IMR-90 (cell line): ENCODE measurements around the gene SLC25A17.
"Not testable (repeated sequence)": the region's sequence is repeated elsewhere in the genome, so short reads cannot be mapped to it uniquely, and the experiment has no call there.

Experiments used
- CEBPB ChIP-seq: IDR thresholded peaks from 2 replicates; pipeline ENCODE4 v1.6.1; 2012; ENCODE audit warnings: low read depth, low read length, improper control_type of control experiment
- MAZ ChIP-seq: IDR thresholded peaks from 2 replicates; pipeline ENCODE4 v1.6.1; 2012; ENCODE audit warnings: low read depth, mild to moderate bottlenecking, low read length, improper control_type of control experiment, moderate library complexity, borderline replicate concordance
- MXI1 ChIP-seq: IDR thresholded peaks from 2 replicates; pipeline ENCODE4 v1.6.1; 2012; ENCODE audit warnings: low read depth, mild to moderate bottlenecking, low read length, moderate library complexity, borderline replicate concordance
- POLR2A ChIP-seq: IDR thresholded peaks from 2 replicates; pipeline ENCODE4 v1.6.1; 2012; ENCODE audit warnings: mild to moderate bottlenecking, low read depth, low read length
- RAD21 ChIP-seq: IDR thresholded peaks from 2 replicates; pipeline ENCODE4 v1.6.1; 2012; ENCODE audit warnings: low read length, improper control_type of control experiment
- RFX5 ChIP-seq: IDR thresholded peaks from 2 replicates; pipeline ENCODE4 v1.8.0; 2012; ENCODE audit warnings: low read depth, mild to moderate bottlenecking, low read length, moderate library complexity
- SMC3 ChIP-seq: fragments of 150-350 bp; IDR thresholded peaks from 2 replicates; pipeline ENCODE4 v1.6.1; 2016; ENCODE audit warnings: low read depth, mild to moderate bottlenecking, antibody characterized with exemption, low read length, moderate library complexity
- TF ChIP-seq, protein P1 (sequence below): fragments of 150-350 bp; IDR thresholded peaks from 2 replicates; pipeline ENCODE4 v1.6.1; 2017; ENCODE audit warnings: mild to moderate bottlenecking, antibody characterized with exemption, low read length, low read depth
- TF ChIP-seq, protein P2 (sequence below): conservative IDR thresholded peaks from 2 replicates; pipeline ENCODE4 v1.5.1; 2012; ENCODE audit warnings: mild to moderate bottlenecking, low read depth, low read length, improper control_type of control experiment
- TF ChIP-seq, protein P3 (sequence below): fragments of 150-350 bp; IDR thresholded peaks from 2 replicates; pipeline ENCODE4 v1.6.1; 2016; ENCODE audit warnings: low read depth, mild to moderate bottlenecking, low read length, moderate library complexity, borderline replicate concordance

DNA sequence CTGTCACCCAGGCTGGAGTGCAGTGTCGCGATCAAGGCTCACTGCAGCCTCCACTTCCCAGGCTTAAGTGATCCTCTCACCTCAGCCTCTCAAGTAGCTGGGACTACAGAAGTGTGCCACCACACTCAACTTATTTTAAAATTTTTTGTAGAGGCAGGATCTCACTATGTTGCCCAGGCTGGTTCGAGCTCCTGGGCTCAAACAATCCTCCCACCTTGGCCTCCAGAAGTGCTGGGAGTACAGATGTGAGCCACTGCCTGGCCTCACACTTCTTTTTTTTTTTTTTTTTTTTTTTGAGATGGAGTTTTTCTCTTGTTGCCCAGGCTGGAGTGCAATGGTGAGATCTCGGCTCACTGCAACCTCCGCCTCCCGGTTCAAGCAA lies 99.0 kb downstream of the SLC25A17 start:
- TF ChIP-seq, protein P1, sequence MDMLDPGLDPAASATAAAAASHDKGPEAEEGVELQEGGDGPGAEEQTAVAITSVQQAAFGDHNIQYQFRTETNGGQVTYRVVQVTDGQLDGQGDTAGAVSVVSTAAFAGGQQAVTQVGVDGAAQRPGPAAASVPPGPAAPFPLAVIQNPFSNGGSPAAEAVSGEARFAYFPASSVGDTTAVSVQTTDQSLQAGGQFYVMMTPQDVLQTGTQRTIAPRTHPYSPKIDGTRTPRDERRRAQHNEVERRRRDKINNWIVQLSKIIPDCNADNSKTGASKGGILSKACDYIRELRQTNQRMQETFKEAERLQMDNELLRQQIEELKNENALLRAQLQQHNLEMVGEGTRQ: not testable (repeated sequence)
- TF ChIP-seq, protein P2, sequence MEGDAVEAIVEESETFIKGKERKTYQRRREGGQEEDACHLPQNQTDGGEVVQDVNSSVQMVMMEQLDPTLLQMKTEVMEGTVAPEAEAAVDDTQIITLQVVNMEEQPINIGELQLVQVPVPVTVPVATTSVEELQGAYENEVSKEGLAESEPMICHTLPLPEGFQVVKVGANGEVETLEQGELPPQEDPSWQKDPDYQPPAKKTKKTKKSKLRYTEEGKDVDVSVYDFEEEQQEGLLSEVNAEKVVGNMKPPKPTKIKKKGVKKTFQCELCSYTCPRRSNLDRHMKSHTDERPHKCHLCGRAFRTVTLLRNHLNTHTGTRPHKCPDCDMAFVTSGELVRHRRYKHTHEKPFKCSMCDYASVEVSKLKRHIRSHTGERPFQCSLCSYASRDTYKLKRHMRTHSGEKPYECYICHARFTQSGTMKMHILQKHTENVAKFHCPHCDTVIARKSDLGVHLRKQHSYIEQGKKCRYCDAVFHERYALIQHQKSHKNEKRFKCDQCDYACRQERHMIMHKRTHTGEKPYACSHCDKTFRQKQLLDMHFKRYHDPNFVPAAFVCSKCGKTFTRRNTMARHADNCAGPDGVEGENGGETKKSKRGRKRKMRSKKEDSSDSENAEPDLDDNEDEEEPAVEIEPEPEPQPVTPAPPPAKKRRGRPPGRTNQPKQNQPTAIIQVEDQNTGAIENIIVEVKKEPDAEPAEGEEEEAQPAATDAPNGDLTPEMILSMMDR: not testable (repeated sequence)
- TF ChIP-seq SMC3, MXI1, POLR2A, RFX5, RAD21, CEBPB, MAZ: not testable (repeated sequence)
- TF ChIP-seq, protein P3, sequence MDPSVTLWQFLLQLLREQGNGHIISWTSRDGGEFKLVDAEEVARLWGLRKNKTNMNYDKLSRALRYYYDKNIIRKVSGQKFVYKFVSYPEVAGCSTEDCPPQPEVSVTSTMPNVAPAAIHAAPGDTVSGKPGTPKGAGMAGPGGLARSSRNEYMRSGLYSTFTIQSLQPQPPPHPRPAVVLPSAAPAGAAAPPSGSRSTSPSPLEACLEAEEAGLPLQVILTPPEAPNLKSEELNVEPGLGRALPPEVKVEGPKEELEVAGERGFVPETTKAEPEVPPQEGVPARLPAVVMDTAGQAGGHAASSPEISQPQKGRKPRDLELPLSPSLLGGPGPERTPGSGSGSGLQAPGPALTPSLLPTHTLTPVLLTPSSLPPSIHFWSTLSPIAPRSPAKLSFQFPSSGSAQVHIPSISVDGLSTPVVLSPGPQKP: not testable (repeated sequence)
